ENCODE results near the gene ITPRID1.

- no peak for TF ChIP-seq CTCF (IDR thresholded peaks at IDR 0.05 in 2 of 3, conservative IDR thresholded peaks at IDR 0.05 in 1 of 3; ENCODE audit: borderline replicate concordance in 1 of 3, insufficient read depth in 1 of 3, low read depth in 2 of 3, low read length in 2 of 3)
- TF ChIP-seq ATF3 (IDR thresholded peaks at IDR 0.05), result no peak
- no peak for TF ChIP-seq REST (IDR thresholded peaks at IDR 0.05; ENCODE audit: low read depth)
- no peak for TF ChIP-seq JUND (IDR thresholded peaks at IDR 0.05)
- no peak for TF ChIP-seq RAD21 (IDR thresholded peaks at IDR 0.05; ENCODE audit: low read depth)
- TF ChIP-seq CEBPB (IDR thresholded peaks at IDR 0.05; ENCODE audit: low read depth), result no peak
- TF ChIP-seq EZH2phosphoT487 (IDR thresholded peaks at IDR 0.05; ENCODE audit: borderline replicate concordance), result no peak
These were observed 178.6 kb downstream of the ITPRID1 start for GRCh38 chr7:31692451-31692850.

Measured in HCT116 (cell line).